GM06990 (cell line): Measurements from ENCODE around the gene REX1BD.
A peak's percentile ranks its signal among the peaks of the same experiment; 100 is the strongest.
"Not testable (repeated sequence)": the region's sequence is repeated elsewhere in the genome, so short reads cannot be mapped to it uniquely, and the experiment has no call there.

Experiments
- DNase-seq: peaks from one replicate; pipeline ENCODE4 v3.0.0-alpha.2; 2011; ENCODE audit not compliant: insufficient read length; ENCODE audit errors: extremely low read depth
- H3K27me3 ChIP-seq: replicated peaks from 2 replicates; pipeline ENCODE4 v1.6.0; 2011; ENCODE audit warnings: low read length; ENCODE audit not compliant: control insufficient read depth, insufficient read depth
- H3K36me3 ChIP-seq: 2 replicates; pipeline ENCODE4 v1.5.1; 2011; ENCODE audit warnings: low read length; ENCODE audit not compliant: control insufficient read depth, insufficient read depth
- H3K4me3 ChIP-seq: replicated peaks from 2 replicates; pipeline ENCODE4 v1.5.1; 2011; ENCODE audit warnings: low read depth, mild to moderate bottlenecking, control low read depth, low read length
- TF ChIP-seq, protein P1 (sequence below): IDR thresholded peaks from 2 replicates; pipeline ENCODE4 v1.5.1; 2011; ENCODE audit warnings: low read length, control low read depth, mild to moderate bottlenecking, inconsistent platforms; ENCODE audit not compliant: insufficient read depth, poor library complexity, severe bottlenecking

Gene REX1BD

DNA sequence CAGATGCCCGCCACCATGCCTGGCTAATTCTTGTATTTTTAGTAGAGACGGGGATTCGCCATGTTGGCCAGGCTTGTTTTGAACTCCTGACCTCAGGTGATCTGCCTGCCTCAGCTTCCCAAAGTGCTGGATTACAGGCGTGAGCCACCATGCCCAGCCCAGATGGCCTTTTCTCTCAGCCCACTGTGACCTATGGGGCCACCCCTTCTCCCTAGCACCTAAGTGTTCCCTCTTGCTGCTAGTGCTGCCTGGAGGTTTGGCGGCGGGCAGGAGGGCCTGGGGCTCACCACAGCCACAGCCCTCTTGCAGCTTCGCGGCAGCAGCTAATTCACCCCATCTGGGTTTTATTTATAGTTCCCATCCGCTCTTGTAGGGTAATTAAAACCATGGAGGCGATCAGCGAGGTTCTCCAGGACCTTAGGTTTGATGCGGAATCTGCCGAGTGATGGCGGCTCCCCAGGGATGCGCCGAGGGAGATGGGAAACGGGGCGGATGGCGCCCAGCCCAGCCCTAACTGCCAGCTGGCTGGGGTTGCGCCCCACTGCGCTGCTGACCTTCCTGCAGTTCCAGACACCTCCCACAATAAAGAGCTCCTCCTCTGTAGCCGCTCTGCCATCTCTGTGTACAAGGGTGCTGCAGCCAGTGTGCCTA, 3.3 kb downstream of the REX1BD start:
- Histone ChIP-seq H3K27me3 (no peaks in the 10 kb centered on the region), H3K4me3 (no peak overlapping the region), H3K36me3 (peaks cover 4% of the 10 kb centered on the region)
- TF ChIP-seq, protein P1, sequence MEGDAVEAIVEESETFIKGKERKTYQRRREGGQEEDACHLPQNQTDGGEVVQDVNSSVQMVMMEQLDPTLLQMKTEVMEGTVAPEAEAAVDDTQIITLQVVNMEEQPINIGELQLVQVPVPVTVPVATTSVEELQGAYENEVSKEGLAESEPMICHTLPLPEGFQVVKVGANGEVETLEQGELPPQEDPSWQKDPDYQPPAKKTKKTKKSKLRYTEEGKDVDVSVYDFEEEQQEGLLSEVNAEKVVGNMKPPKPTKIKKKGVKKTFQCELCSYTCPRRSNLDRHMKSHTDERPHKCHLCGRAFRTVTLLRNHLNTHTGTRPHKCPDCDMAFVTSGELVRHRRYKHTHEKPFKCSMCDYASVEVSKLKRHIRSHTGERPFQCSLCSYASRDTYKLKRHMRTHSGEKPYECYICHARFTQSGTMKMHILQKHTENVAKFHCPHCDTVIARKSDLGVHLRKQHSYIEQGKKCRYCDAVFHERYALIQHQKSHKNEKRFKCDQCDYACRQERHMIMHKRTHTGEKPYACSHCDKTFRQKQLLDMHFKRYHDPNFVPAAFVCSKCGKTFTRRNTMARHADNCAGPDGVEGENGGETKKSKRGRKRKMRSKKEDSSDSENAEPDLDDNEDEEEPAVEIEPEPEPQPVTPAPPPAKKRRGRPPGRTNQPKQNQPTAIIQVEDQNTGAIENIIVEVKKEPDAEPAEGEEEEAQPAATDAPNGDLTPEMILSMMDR = no peak
- DNase-seq = no peak

DNA sequence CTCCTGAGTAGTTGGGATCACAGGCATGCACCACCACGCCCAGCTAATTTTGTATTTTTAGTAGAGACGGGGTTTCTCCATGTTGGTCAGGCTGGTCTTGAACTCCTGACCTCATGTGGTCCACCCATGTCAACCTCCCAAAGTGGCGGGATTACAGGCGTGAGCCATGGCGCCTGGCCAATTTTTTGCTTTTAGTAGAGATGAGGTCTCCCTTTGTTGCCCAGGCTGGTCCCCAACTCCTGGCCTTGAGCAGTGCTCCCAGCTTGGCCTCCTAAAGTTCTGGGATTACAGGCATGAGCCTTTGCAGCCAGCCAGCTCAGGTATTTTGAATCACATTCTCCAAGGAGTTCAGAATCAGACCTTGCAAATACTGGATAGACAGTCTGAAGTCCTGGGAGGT, 4.1 kb downstream of the REX1BD start:
- not testable (repeated sequence) for H3K4me3 ChIP-seq, H3K36me3 ChIP-seq, H3K27me3 ChIP-seq, DNase-seq

DNA sequence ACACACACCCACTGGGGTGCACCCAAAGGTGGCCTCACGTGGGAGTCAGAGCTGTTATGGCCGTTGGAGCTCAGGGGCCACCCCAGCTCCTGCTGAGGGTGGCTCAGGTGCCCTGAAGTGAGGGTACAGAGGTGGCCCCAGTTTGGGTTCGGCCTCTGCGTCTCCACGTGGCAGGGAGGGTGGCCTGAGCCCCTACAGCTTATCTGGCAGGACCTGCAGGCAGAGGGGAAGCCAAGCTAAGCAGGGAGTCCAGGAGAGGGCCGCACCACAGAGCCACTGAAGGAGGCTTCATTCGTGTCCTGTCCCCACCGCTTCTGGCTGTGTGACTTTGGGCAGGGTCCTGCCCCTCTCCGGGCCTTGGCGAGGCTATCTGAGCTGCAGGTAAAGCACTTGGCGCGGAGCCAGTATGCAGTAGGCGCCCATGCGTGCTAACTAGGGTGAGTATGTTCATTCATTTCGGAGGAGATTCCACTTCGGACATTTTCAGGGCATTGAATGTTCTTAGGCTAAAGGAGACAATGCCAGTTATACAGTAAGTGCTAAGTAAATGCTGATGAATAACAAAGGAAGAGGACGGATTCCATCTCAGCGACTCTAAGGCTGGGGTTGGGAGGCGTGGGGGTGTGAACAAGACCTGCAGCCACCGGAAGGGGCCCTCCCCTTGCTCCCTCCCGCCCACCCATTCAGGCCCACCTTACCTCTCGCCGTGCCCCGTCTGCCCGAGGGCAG, 4.9 kb downstream of the REX1BD start:
- peaks cover 4% of the 10 kb centered on the region for H3K36me3 ChIP-seq
- no peaks in the 10 kb centered on the region for H3K27me3 ChIP-seq
- no peak for DNase-seq
- peak overlapping the region; percentile 20; the same call in 1 of the 2 replicates for H3K4me3 ChIP-seq
- TF ChIP-seq, protein P1 = no peak

DNA sequence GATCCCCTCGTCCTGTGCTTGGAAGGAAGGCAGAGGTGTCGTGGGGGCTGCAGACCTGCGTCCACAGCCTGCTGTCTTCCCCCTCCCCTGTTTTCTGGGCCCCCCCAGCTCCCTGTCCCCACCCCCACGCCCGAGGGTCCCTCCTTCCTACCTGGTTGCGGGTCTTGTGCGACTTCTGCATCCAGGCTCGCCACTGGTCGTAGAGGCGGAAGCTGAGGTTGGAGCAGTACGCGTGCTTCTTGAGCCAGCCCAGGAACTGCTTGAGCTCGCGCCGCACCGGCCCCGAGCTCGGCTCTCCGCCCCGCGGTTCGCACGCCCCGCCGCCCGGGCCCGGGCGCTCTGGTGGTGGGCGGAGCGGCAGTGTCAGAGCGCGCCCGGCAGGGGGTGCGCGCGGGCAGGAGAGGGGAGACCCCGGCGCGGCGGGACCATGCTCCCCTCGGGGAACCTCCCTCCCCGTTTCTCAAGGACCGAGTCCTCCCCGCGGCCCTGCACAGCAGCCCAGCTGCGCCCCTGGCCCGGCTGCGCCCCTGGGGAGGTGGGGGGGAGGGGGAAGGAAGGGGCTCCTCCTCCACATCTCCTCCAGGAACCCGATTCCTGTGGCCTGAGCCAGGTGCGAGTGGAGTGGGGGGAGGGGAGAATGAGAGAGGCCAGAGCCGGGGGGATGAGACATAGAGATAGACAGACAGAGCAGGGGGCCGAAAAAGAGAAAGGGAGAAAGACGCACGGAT, 5.7 kb downstream of the REX1BD start:
- peaks cover 4% of the 10 kb centered on the region for H3K36me3 ChIP-seq
- TF ChIP-seq, protein P1 = peak; percentile 45
- peak; percentile 80 for DNase-seq
- H3K4me3 ChIP-seq = peak overlapping the region; percentile 28
- H3K27me3 ChIP-seq = no peaks in the 10 kb centered on the region

DNA sequence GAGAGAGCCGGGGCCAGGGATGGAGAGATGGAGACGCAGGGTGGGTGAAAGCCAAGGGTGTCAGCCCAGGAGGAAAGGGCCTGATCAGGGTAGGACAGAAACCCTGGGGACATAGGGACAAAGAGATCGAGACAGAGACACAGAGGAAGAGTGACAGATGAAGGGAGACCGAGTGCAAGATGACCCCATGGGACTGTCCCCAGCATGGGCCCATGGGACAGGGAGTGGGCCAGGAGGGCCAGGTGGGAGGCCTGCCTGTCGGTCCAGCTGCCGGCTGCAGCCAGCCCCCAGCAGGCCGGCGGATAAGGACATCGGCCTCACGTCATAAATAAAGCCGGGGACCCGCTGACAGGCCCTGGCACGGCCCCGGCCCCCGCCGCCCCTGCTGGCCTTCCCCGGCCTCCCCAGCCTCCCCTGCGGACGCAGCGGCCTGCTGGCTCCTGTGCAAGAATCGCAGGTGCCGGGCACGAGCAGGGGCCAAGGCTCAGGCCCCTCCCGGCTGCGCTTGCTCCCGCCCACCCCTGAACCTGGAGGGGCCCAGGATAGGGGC, 6.3 kb downstream of the REX1BD start:
- DNase-seq = no peak
- H3K36me3 ChIP-seq = peaks cover 4% of the 10 kb centered on the region
- no peaks in the 10 kb centered on the region; the same call in 1 of the 2 replicates for H3K27me3 ChIP-seq
- H3K4me3 ChIP-seq = peak overlapping the region; percentile 28; the same call in 1 of the 2 replicates
- TF ChIP-seq, protein P1 = no peak

DNA sequence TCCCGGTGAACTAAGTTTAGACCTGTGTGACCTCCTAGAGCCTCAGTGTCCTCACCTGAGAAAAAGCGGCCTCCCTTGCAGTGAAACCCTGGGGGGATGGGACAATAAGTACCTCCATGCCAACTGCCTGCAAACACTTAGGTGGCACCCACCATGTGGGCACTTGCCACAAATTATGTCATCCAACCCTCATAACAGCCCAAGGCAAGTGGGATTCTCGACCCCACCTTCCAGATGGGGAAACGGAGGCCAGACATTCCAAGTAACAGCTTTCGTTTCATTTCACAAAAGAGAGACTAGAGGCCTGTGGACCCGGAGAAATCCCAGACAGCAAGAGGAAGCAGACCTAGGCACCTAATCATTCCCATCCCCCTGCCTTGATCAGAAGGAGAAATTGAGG, 6.9 kb downstream of the REX1BD start:
- DNase-seq = no peak
- H3K36me3 ChIP-seq = peaks cover 4% of the 10 kb centered on the region
- H3K4me3 ChIP-seq = no peak overlapping the region
- H3K27me3 ChIP-seq = no peaks in the 10 kb centered on the region; the same call in 1 of the 2 replicates
- TF ChIP-seq, protein P1 = no peak
